HFF-Myc (cell line): ENCODE data around the gene OTUD3.

Experiments
- DNase-seq: peaks from one replicate; pipeline ENCODE4 v3.0.0-alpha.2; 2011; ENCODE audit warnings: low read depth; ENCODE audit errors: extremely low read depth
- H3K4me3 ChIP-seq: replicated peaks from 2 replicates; pipeline ENCODE4 v1.5.1; 2011; ENCODE audit warnings: low read depth, mild to moderate bottlenecking, control low read depth, low read length
- TF ChIP-seq, protein P1 (sequence below): IDR thresholded peaks from 2 replicates; pipeline ENCODE4 v1.5.1; 2012; ENCODE audit warnings: mild to moderate bottlenecking, low read depth, low read length, control low read depth; ENCODE audit errors: missing control alignments

The OTUD3 gene

DNA sequence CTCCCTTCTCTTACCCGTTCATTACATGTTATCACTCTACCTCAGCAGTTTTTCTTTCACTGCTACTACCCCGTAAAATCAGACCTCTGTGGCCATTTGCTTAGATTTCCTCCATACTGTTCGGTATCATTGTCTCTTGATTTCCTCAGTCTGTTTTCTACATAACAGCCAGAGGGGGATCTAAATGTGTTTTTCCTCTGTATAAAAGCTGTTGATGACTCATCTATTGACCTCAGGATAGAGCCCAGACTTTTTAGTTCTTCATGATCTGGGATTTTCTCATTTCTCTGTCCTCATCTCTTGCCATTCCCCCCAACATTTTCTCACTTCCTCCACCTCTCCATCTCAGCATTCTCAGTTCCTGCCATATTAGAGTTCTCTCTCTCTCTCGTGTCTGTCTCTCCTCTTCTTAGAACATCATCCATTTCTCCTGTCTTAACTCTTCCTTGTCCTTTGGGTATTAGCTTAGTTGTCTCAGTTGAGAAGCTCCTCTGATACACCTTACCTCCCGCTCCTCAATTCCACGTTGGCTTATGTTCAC, 10.5 kb downstream of the OTUD3 start:
- TF ChIP-seq, protein P1, sequence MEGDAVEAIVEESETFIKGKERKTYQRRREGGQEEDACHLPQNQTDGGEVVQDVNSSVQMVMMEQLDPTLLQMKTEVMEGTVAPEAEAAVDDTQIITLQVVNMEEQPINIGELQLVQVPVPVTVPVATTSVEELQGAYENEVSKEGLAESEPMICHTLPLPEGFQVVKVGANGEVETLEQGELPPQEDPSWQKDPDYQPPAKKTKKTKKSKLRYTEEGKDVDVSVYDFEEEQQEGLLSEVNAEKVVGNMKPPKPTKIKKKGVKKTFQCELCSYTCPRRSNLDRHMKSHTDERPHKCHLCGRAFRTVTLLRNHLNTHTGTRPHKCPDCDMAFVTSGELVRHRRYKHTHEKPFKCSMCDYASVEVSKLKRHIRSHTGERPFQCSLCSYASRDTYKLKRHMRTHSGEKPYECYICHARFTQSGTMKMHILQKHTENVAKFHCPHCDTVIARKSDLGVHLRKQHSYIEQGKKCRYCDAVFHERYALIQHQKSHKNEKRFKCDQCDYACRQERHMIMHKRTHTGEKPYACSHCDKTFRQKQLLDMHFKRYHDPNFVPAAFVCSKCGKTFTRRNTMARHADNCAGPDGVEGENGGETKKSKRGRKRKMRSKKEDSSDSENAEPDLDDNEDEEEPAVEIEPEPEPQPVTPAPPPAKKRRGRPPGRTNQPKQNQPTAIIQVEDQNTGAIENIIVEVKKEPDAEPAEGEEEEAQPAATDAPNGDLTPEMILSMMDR, result no peak
- H3K4me3 ChIP-seq, result no peak overlapping the region
- no peak for DNase-seq

DNA sequence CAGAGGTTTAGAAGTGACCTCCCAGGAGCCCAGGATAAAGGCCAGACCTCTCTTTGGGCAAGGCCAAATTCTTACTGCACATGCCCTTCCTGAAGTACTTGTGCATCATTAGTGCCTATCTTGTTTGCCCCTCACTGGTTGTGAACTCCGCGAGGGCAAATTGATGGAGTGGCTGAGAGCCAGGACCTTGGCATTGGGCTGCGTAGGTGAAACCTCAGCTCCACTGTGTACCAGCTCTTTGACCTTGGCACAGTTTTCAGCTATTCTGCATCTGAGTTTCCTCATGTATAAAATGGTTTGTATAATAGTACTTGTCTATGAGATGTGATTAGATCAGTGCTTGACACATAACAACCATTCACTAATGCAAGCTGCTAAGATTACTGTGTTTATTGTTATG, 11.5 kb downstream of the OTUD3 start:
- TF ChIP-seq, protein P1, result no peak
- no peak for DNase-seq
- no peak overlapping the region for H3K4me3 ChIP-seq

DNA sequence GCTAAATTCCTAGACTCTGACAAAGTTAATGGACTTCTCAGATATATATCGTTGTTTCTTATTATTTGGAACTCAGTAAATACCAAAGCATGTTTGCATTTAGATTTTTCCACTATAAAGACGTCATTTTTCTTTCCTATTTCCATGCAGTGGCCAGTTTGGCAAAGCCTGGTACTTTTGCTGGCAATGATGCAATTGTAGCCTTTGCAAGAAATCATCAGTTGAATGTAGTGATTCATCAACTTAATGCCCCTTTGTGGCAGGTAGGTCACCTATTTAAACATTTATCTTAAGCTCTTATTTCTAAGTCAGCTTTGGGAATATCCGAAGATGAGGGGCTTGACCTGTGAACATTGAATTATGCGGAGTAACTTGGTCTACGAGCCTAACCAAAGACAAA, 12.0 kb downstream of the OTUD3 start:
- DNase-seq, result no peak
- TF ChIP-seq, protein P1, result no peak

GRCh38 chr1:19901653-19902052, 19.5 kb downstream of the OTUD3 start:
- no peak overlapping the region for H3K4me3 ChIP-seq
- TF ChIP-seq, protein P1, result no peak
- DNase-seq, result no peak

More for the DNA sequence above, 12.0 kb downstream of the OTUD3 start:
- H3K4me3 ChIP-seq, result no peak overlapping the region

DNA sequence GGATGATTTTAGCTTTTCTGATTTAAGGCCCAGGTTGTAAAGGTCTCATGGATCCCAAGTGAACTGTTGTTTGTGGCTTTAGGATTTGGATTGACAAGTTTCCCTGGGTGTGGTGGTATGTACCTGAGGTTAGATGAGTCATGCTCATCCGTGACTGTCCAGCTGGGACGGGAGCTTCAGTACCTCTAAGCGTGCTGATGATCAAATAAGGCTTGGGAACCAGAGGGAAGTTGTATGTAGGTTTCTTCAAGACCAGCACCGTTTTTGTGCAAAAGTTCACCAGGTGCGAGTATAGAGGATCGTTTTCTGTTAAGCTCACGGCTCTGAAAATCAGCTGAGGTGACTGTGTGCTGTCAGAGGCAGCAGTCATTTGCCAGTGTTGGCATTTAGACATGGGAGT, 21.4 kb downstream of the OTUD3 start:
- TF ChIP-seq, protein P1, result no peak
- H3K4me3 ChIP-seq, result no peak overlapping the region
- DNase-seq, result no peak

DNA sequence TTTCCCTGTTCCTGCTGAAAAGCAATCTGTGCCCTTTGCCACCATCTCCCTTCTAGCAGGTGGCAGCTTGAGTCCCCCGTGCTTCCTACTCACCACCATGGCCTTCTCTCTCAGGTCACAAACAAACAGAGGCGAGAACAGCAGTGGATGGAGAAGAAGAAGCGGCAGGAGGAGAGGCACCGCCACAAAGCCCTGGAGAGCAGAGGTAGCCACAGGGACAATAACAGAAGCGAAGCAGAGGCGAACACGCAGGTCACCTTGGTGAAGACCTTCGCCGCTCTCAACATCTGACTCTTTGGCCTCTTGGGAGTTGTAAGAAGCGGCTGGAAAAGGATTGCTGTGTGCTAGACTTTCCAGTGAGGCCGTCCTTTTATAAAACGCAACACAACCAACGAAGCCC, 25.3 kb downstream of the OTUD3 start:
- DNase-seq, result no peak
- no peak overlapping the region for H3K4me3 ChIP-seq
- TF ChIP-seq, protein P1, result no peak

DNA sequence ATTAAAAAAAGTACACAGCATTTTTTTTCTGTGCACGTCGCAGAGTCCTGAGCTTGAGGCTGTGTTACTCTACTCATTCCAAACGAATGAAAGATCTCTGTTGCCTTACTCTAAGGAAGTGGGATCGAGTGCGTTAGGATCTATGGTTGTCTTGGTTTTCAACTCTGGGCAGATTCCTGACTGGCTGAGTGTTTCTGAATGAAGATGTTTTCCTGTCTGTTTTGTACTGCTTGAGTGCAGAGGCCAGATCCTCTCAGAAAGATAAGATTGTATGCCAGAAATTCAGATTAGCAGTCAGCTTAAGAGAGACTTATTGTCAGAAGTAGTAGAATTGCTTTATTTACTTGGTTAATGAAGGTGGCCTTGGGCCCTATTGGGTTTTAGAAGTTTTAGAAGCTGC, 27.2 kb downstream of the OTUD3 start:
- no peak for DNase-seq
- TF ChIP-seq, protein P1, result no peak
- H3K4me3 ChIP-seq, result no peak overlapping the region
